Activated naive CD4-positive, alpha-beta T cell treated with anti-CD3 and anti-CD28 coated beads, Interleukin-2, amount 50 U/mL, for 72 hours (primary cell): ENCODE results near the gene ZNF784. TPM values are rescaled to one million over a fixed set of nuclear protein-coding genes. Genes with fewer than 3 reads are reported as not detected.
"Not testable (repeated sequence)": the region's sequence is repeated elsewhere in the genome, so short reads cannot be mapped to it uniquely, and the experiment has no call there.

Experiments
- ATAC-seq, 2 donors: fragments of 150-1000 bp; cut with Tn5 transposase; 2 replicates each; pipeline ENCODE4 v1.10.0; 2021; ENCODE audit warnings: mild to moderate bottlenecking in 2 of 2, moderate library complexity in 2 of 2
- DNase-seq, 2 donors: peaks; one replicate each; pipeline ENCODE4 v3.0.0; 2021 to 2022; ENCODE audit warnings: low spot score in 2 of 2
- H3K27ac Mint-ChIP-seq, 2 donors: one replicate each; pipeline ENCODE4 v1.8.0; 2022; ENCODE audit warnings: mild to moderate bottlenecking in 2 of 2, mixed read lengths in 2 of 2
- H3K36me3 Mint-ChIP-seq, 2 donors: one replicate each; pipeline ENCODE4 v1.8.0; 2022; ENCODE audit warnings: mixed read lengths in 2 of 2
- H3K9me3 Mint-ChIP-seq, 2 donors: one replicate each; pipeline ENCODE4 v1.8.0; 2022; ENCODE audit warnings: mixed read lengths in 2 of 2
- total RNA-seq, 2 donors: library from RNA; stranded (reverse); gene quantifications; one replicate each; pipeline ENCODE4 v1.2.3, GENCODE V29; 2022

The ZNF784 gene
- total RNA-seq, 2 donors from 2014 or later: 3.6 to 3.9 TPM

- Mint-ChIP-seq H3K36me3 (peaks cover 16 to 20% of the 10 kb centered on the region in 2 donors), H3K27ac (no peak overlapping the region), H3K9me3 (no peaks in the 10 kb centered on the region)
- ATAC-seq (no peak), DNase-seq (no peak)
Measured at GRCh38 chr19:55591555-55591954, 32.8 kb downstream of the ZNF784 start.

- no peak overlapping the region for H3K27ac Mint-ChIP-seq
- ATAC-seq: no peak
- DNase-seq: no peak
- H3K9me3 Mint-ChIP-seq: no peaks in the 10 kb centered on the region
- H3K36me3 Mint-ChIP-seq: peaks cover 10 to 11% of the 10 kb centered on the region in 2 donors
Measured at GRCh38 chr19:55590617-55591016, 33.7 kb downstream of the ZNF784 start.

- no peak for ATAC-seq
- H3K9me3 Mint-ChIP-seq: no peaks in the 10 kb centered on the region
- no peak for DNase-seq
- H3K27ac Mint-ChIP-seq: no peak overlapping the region
- peaks cover 5% of the 10 kb centered on the region in 2 donors for H3K36me3 Mint-ChIP-seq
Measured at GRCh38 chr19:55590109-55590508, 34.3 kb downstream of the ZNF784 start.

- no peak for ATAC-seq
- Mint-ChIP-seq H3K9me3 (no peaks in the 10 kb centered on the region), H3K36me3 (no peaks in the 10 kb centered on the region), H3K27ac (no peak overlapping the region)
- no peak for DNase-seq
Measured at GRCh38 chr19:55588738-55589137, 35.6 kb downstream of the ZNF784 start.

GRCh38 chr19:55586976-55587668, 37.2 kb downstream of the ZNF784 start:
- no peaks in the 10 kb centered on the region for H3K9me3 Mint-ChIP-seq

GRCh38 chr19:55585658-55586339, 38.6 kb downstream of the ZNF784 start:
- peak in 1 of 2 donors; percentile 46 for DNase-seq
- H3K9me3 Mint-ChIP-seq: no peaks in the 10 kb centered on the region
- peak overlapping the region in 1 of 2 donors; percentile 4 for H3K27ac Mint-ChIP-seq
- no peaks in the 10 kb centered on the region for H3K36me3 Mint-ChIP-seq
- ATAC-seq: peak; percentile 21 to 54

More at GRCh38 chr19:55586976-55587668, 37.2 kb downstream of the ZNF784 start:
- Mint-ChIP-seq H3K36me3 (no peaks in the 10 kb centered on the region), H3K27ac (no peak overlapping the region)
- DNase-seq (peak; percentile 88 to 95), ATAC-seq (peak; percentile 98 to 99)

- ATAC-seq: no peak
- Mint-ChIP-seq H3K27ac (no peak overlapping the region), H3K36me3 (peaks cover 3% of the 10 kb centered on the region in 2 donors), H3K9me3 (no peaks in the 10 kb centered on the region)
- DNase-seq: no peak
Measured at GRCh38 chr19:55584871-55585270, 39.5 kb downstream of the ZNF784 start.

GRCh38 chr19:55583897-55584296, 40.5 kb downstream of the ZNF784 start:
- ATAC-seq, H3K36me3 Mint-ChIP-seq: not testable (repeated sequence)

GRCh38 chr19:55582284-55582683, 42.1 kb downstream of the ZNF784 start:
- Mint-ChIP-seq H3K27ac (peak overlapping the region in 1 of 2 donors; percentile 96), H3K36me3 (peaks cover 8 to 11% of the 10 kb centered on the region in 2 donors)
- H3K9me3 Mint-ChIP-seq, DNase-seq, ATAC-seq: not testable (repeated sequence)

More at GRCh38 chr19:55583897-55584296, 40.5 kb downstream of the ZNF784 start:
- not testable (repeated sequence) for DNase-seq, H3K27ac Mint-ChIP-seq, H3K9me3 Mint-ChIP-seq

GRCh38 chr19:55581823-55582223, 42.5 kb downstream of the ZNF784 start:
- no peaks in the 10 kb centered on the region for H3K9me3 Mint-ChIP-seq
- DNase-seq (no peak), ATAC-seq (no peak)
- H3K36me3 Mint-ChIP-seq: peaks cover 8 to 16% of the 10 kb centered on the region in 2 donors
- peak overlapping the region in 1 of 2 donors; percentile 96 for H3K27ac Mint-ChIP-seq

GRCh38 chr19:55581145-55581822, 43.1 kb downstream of the ZNF784 start:
- Mint-ChIP-seq H3K27ac (peak overlapping the region; percentile 38 to 96), H3K36me3 (peaks cover 8 to 19% of the 10 kb centered on the region in 2 donors)
- no peak for DNase-seq

GRCh38 chr19:55580628-55581144, 43.7 kb downstream of the ZNF784 start, which contains the start of gene ZNF579:
Gene ZNF579 (minus strand): TSS chr19:55580848. CDS start chr19:55579639, 1,209 bp downstream.
- peak; percentile 69 to 78 for ATAC-seq
- H3K36me3 Mint-ChIP-seq: peaks cover 8 to 19% of the 10 kb centered on the region in 2 donors
- no peaks in the 10 kb centered on the region for H3K9me3 Mint-ChIP-seq
- peak within 1 kb of the TSS; percentile 77 to 96 for H3K27ac Mint-ChIP-seq
- DNase-seq: peak; percentile 58 to 80

More at GRCh38 chr19:55581145-55581822, 43.1 kb downstream of the ZNF784 start:
- ATAC-seq: no peak
- no peaks in the 10 kb centered on the region for H3K9me3 Mint-ChIP-seq

GRCh38 chr19:55579766-55580621, 44.4 kb downstream of the ZNF784 start:
- H3K36me3 Mint-ChIP-seq: peaks cover 8 to 19% of the 10 kb centered on the region in 2 donors
- H3K9me3 Mint-ChIP-seq: no peaks in the 10 kb centered on the region
- peak; percentile 51 to 53 for ATAC-seq
- DNase-seq: no peak
- peak overlapping the region; percentile 73 to 96 for H3K27ac Mint-ChIP-seq

GRCh38 chr19:55578761-55579747, 45.3 kb downstream of the ZNF784 start:
- ATAC-seq (no peak), DNase-seq (no peak)
- peaks cover 8 to 19% of the 10 kb centered on the region in 2 donors for H3K36me3 Mint-ChIP-seq
- H3K9me3 Mint-ChIP-seq: no peaks in the 10 kb centered on the region
- peak overlapping the region in 1 of 2 donors; percentile 96 for H3K27ac Mint-ChIP-seq
